Adrenal gland (tissue), 12 donors: Measurements from ENCODE around the gene MOB3B. TPM values are rescaled to one million over a fixed set of nuclear protein-coding genes. Genes with fewer than 3 reads are reported as not detected.

Experiments
- DNase-seq, 7 donors: peaks; one replicate each; pipeline ENCODE4 v3.0.0-alpha.2; 2019 to 2020
- H3K27ac ChIP-seq, 5 donors: fragments of 200-600 bp; sonication (generic) in 4 of 5; 1 replicate in 3 of 5; 2 replicates in 2 of 5; pipeline versions ENCODE4 v1.5.1 to v1.8.0; 2016 to 2020; ENCODE audit warnings: mild to moderate bottlenecking in 1 of 5
- H3K27me3 ChIP-seq: fragments of 200-600 bp; 2 replicates; pipeline ENCODE4 v1.8.0; 2021
- H3K36me3 ChIP-seq, 2 donors: fragments of 200-600 bp; replicated peaks in 1 of 2; 1 replicate in 1 of 2; 2 replicates in 1 of 2; pipeline versions ENCODE4 v1.5.1 to v1.8.0; 2018 to 2022
- H3K4me1 ChIP-seq, 2 donors: fragments of 200-600 bp; replicated peaks in 1 of 2; 1 replicate in 1 of 2; 2 replicates in 1 of 2; pipeline versions ENCODE4 v1.5.1 to v1.8.0; 2018 to 2021
- H3K4me3 ChIP-seq, 4 donors: fragments of 200-600 bp; sonication (generic) in 3 of 4; one replicate each; pipeline ENCODE4 v1.5.1; 2016 to 2018
- H3K9me3 ChIP-seq, 3 donors: fragments of 200-600 bp; sonication (generic) in 1 of 3; replicated peaks in 1 of 3; 1 replicate in 2 of 3; 2 replicates in 1 of 3; pipeline versions ENCODE4 v1.5.1 to v1.8.0; 2016 to 2021
- POLR2A ChIP-seq, 2 donors: fragments of 450-650 bp; IDR thresholded peaks; one replicate each; pipeline ENCODE4 v1.6.1; 2017; ENCODE audit warnings: antibody characterized with exemption in 2 of 2, mild to moderate bottlenecking in 2 of 2, moderate library complexity in 1 of 2
- WGBS, 4 donors: extraction: QIAGEN DNeasy Blood & Tissue Kit in 2 of 4; methylation state at CpG; one replicate each; pipeline versions ENCODE4 v1.1.5 to v1.1.7; 2013 to 2017; 5-methylcytosine and 5-hydroxymethylcytosine counted together
- intact Hi-C, 2 donors: fragments of 100-400 bp; cut with DNase I; formaldehyde crosslinking; loops; one replicate each; pipeline versions ENCODE4 v1.14.1 to v1.15.0; 2022 to 2023
- polyA plus RNA-seq, 3 donors: library from polyadenylated mRNA; stranded (reverse); fragments of 200-250 nt in 2 of 3; fragments of 350-450 nt in 1 of 3; fragmentation: Illumina TruSeq in 1 of 3; extraction: RNeasy Lipid Tissue Mini Kit (QIAGEN cat#74804) in 1 of 3; gene quantifications; one replicate each; pipeline ENCODE4 v1.2.3, GENCODE V29; 2013 to 2014
- total RNA-seq, 9 donors: library from RNA; depleted of rRNA in 4 of 9; stranded (reverse); fragments of >200 nt in 4 of 9; fragments of 120-200 nt in 1 of 9; fragmentation: NEBNext Ultra II Directional in 1 of 9; extraction: Animal tissue kit (Norgen Biotek cat#: 25700) in 1 of 9; gene quantifications; one replicate each; pipeline versions ENCODE4 v1.1.0 to v1.2.4, GENCODE V29; 2013 to 2023
- TF ChIP-seq, protein P1 (sequence below), 6 experiments: fragments of 450-650 bp in 4 of 6; fragments of 200-600 bp in 2 of 6; sonication (generic) in 1 of 6; IDR thresholded peaks; 1 replicate in 5 of 6; 2 replicates in 1 of 6; pipeline versions ENCODE4 v1.5.1 to v1.8.0; 2016 to 2021; ENCODE audit warnings: antibody characterized with exemption in 6 of 6, mild to moderate bottlenecking in 2 of 6, moderate library complexity in 1 of 6
- donor health status: healthy with polysubstance abuse.
- donor health status: Bipolar disorder and iron deficiency.
- donor health status: DM: yes; HTN: yes; CAD: no.
- donor health status: DM: no; HTN: no; CAD: no.
- donor health status: DM: no; HTN: no; CAD: no.
- donor health status: DM: yes; HTN: yes; CAD: no.

Gene MOB3B
- total and polyA plus RNA-seq, 12 donors = 1.3 to 9.0 (median 3.4) TPM

DNA sequence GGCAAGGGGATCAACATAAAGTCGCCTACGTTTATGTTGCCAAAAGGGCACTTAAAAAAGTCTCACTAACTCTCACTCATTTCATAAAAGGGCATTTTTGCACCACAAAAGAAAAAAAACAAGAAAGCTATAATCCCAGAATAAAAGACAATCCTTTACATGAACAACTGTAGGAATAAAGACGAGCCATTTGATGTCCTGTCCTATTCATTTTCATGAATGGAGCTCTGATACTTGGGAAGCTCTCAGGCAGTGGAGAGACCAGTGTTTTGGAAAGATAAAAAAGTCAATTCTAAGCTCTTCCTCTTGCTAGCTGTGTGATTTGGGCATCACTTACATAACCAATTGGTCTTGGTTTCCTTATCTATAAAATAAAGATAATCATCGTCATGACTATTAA, 137.2 kb downstream of the MOB3B start:
- no peak for TF ChIP-seq POLR2A (IDR thresholded peaks at IDR 0.05)
- TF ChIP-seq, protein P1, sequence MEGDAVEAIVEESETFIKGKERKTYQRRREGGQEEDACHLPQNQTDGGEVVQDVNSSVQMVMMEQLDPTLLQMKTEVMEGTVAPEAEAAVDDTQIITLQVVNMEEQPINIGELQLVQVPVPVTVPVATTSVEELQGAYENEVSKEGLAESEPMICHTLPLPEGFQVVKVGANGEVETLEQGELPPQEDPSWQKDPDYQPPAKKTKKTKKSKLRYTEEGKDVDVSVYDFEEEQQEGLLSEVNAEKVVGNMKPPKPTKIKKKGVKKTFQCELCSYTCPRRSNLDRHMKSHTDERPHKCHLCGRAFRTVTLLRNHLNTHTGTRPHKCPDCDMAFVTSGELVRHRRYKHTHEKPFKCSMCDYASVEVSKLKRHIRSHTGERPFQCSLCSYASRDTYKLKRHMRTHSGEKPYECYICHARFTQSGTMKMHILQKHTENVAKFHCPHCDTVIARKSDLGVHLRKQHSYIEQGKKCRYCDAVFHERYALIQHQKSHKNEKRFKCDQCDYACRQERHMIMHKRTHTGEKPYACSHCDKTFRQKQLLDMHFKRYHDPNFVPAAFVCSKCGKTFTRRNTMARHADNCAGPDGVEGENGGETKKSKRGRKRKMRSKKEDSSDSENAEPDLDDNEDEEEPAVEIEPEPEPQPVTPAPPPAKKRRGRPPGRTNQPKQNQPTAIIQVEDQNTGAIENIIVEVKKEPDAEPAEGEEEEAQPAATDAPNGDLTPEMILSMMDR (IDR thresholded peaks at IDR 0.05) = no peak
- no peak overlapping the region for H3K4me3 ChIP-seq
- H3K4me1 ChIP-seq = peaks cover 0 to 8% of the 10 kb centered on the region in 2 donors
- H3K27ac ChIP-seq = no peak overlapping the region
- 88 to 92% (median 89%) methylated on average over 4 of the region's 4 CpGs for WGBS, 4 donors
- H3K36me3 ChIP-seq = no peaks in the 10 kb centered on the region
- no peaks in the 10 kb centered on the region for H3K27me3 ChIP-seq
- intact Hi-C loops = no loop called here
- no peaks in the 10 kb centered on the region for H3K9me3 ChIP-seq
- no peak for DNase-seq

GRCh38 chr9:27391040-27391895, 138.3 kb downstream of the MOB3B start:
- no peak overlapping the region for H3K4me3 ChIP-seq
- peaks cover 0 to 8% of the 10 kb centered on the region in 2 donors for H3K4me1 ChIP-seq
- no peak overlapping the region for H3K27ac ChIP-seq
- intact Hi-C loops = no loop called here
- DNase-seq = no peak
- H3K9me3 ChIP-seq = no peaks in the 10 kb centered on the region
- H3K27me3 ChIP-seq = no peaks in the 10 kb centered on the region
- 77 to 82% (median 78%) methylated on average over 9 of the region's 9 CpGs for WGBS, 4 donors
- H3K36me3 ChIP-seq = no peaks in the 10 kb centered on the region
- TF ChIP-seq, protein P1 (IDR thresholded peaks at IDR 0.05) = no peak
- no peak for TF ChIP-seq POLR2A (IDR thresholded peaks at IDR 0.05)

DNA sequence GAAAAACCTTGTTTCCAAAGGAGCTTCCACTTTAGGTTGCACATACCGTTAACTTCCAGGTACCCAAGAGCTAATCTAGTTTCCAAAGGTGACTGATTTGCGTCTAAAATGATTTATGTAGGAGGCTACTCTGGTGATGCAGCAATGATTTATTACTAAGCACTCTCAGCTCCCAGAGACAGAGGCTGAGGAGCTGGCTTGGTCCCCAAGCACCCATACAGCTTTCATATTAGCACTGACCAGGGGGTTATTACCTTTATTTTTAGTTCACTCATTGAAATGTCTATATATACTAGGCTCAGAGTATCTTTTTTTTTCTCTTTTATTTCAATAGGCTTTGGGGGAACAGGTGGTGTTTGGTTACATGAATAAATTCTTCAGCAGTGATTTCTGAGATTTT, 141.5 kb downstream of the MOB3B start:
- no peaks in the 10 kb centered on the region for H3K27me3 ChIP-seq

DNA sequence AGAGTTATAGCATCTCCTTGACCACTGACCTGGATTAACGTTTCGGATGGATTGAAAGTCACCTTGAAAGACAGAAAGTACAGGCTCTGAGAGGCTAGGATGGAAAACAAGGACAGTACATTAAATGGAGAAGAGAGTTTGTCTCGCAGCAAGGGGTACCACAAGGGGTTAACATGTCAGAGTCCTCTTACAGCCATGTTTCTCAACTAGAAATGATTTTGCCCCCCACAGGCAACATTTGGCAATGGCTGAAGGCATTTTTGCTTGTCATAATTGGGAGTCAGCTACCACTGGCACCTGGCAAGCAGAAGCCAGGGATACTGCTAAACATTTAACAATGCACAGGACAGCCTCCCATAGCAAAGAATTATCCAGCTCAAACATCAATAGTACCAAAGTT, 141.9 kb downstream of the MOB3B start:
- no peaks in the 10 kb centered on the region for H3K27me3 ChIP-seq
- no peak overlapping the region for H3K4me3 ChIP-seq
- intact Hi-C loops = no loop called here
- no peaks in the 10 kb centered on the region for H3K36me3 ChIP-seq
- WGBS, 4 donors = 70 to 77% (median 72%) methylated on average over 3 of the region's 3 CpGs
- no peaks in the 10 kb centered on the region for H3K9me3 ChIP-seq
- DNase-seq = no peak
- TF ChIP-seq, protein P1 (IDR thresholded peaks at IDR 0.05) = no peak
- no peak for TF ChIP-seq POLR2A (IDR thresholded peaks at IDR 0.05)
- no peak overlapping the region for H3K27ac ChIP-seq
- H3K4me1 ChIP-seq = no peaks in the 10 kb centered on the region

More for the DNA sequence above, 141.5 kb downstream of the MOB3B start:
- no peak for DNase-seq
- no peaks in the 10 kb centered on the region for H3K4me1 ChIP-seq
- intact Hi-C loops = no loop called here
- no peak overlapping the region for H3K4me3 ChIP-seq
- TF ChIP-seq, protein P1 (IDR thresholded peaks at IDR 0.05) = no peak
- H3K36me3 ChIP-seq = no peaks in the 10 kb centered on the region
- 72 to 85% (median 82%) methylated on average over 2 of the region's 2 CpGs for WGBS, 4 donors
- H3K9me3 ChIP-seq = no peaks in the 10 kb centered on the region
- H3K27ac ChIP-seq = no peak overlapping the region
